Measurements from ENCODE around the gene EPN3.

Gene EPN3

DNA sequence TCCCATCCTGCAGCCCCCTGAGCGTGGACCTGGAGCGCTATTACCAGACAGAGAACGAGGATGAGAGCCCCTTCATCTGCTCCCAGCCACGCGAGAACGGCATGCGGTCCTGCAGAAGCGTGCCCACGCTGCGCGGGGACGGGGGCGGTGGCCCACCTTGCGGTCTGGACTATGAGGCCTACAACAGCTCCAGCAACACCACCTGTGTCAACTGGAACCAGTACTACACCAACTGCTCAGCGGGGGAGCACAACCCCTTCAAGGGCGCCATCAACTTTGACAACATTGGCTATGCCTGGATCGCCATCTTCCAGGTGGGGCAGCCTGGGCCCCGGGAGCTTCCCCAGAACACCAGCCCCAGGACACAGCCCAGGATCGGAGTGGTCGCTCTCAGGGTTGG is 40.0 kb downstream of the EPN3 start:
- DNase-seq, result no peak

- no peak for DNase-seq
Measured at GRCh38 chr17:50573866-50574611, 41.5 kb downstream of the EPN3 start.

- DNase-seq, result peak; percentile 19
Measured at GRCh38 chr17:50575581-50576210, 43.2 kb downstream of the EPN3 start.

- no peak for DNase-seq
Measured at GRCh38 chr17:50576864-50577263, 44.3 kb downstream of the EPN3 start.

GRCh38 chr17:50577451-50577954 is 45.0 kb downstream of the EPN3 start:
- DNase-seq, result no peak

- no peak for DNase-seq
Measured at GRCh38 chr17:50578173-50578572, 45.6 kb downstream of the EPN3 start.

DNA sequence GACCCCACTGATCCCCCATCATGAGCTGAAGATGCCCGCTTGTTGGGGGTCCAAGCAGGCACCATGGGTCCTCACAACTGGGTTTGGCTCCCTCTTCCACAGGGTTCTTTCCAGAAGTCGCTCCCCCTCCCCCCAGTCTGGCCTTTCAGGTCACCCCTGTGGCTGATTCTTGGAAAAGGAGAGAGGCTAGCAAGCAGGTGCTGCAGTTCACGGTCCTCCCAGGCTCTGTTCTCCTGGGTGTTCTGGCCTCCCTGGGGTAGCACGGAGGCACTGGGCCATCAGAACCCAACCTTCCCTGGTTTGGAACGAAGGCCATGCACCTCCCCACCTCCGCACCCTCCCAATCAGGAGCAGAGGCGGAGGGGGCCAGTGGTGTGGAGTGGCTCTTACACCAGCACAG is 46.9 kb downstream of the EPN3 start:
- DNase-seq, result no peak

DNA sequence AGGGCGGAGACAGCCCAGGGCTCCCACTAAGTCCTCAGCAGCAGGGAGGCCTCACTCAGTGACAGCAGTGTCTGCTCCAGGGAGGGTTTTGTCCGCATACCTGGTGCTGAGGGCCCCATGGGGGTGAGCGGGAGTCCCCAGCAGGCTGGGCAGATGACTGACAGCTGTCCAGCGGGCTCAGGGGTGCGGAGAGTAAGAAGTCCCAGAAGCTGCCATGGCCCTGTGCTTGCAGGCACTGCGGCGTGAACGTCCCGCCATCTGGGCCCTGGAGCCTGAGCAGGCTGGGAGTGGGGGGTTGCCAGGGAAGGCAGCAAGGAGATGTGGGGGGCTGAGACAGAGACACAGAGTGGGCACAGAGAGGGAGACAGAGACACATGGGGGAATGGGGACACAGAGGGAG is 48.1 kb downstream of the EPN3 start:
- DNase-seq, result no peak

DNA sequence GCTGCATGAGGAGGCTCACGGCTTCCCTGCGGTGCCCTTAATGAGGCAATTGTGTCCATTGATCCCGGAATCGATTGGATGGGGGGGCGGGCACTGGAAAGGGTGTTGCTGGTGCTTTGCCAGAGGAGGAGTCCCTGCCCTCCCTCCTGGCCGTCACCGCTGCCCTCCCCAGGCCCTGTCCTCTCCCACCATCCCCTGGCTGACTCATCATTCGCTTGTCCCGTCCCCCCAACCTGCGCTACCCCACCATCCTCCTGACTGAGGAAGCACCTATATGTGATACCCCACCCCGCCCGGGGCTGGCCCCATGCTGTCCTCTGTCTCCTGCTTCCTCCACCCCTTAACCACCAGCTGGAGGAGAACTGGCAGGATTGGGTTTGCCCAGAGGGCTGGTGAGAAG is 48.8 kb downstream of the EPN3 start:
- DNase-seq, result no peak

- no peak for DNase-seq
Measured at GRCh38 chr17:50582741-50583140, 50.2 kb downstream of the EPN3 start.

- no peak for DNase-seq
Measured at GRCh38 chr17:50583641-50584040, 51.1 kb downstream of the EPN3 start.

DNA sequence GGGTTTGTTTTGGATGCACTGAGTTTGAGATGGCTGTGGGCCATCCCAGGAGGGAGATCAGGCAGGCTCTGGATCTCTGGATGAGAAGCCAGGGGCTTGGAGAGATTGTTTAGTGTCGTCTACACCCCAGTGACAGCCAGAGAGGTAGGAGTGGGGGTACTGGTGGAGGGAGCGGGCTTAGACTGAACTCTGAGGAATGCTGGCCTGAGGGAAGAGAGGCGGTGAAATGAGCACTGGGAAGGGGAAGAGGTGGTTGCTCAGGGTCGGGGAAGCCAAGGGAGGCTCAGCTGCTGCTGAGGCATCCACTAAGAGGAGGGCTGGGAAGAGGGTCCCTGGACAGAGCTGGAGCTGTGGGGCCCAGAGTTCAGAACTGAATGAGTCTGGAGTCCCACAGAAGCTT is 51.6 kb downstream of the EPN3 start:
- no peak for DNase-seq

DNA sequence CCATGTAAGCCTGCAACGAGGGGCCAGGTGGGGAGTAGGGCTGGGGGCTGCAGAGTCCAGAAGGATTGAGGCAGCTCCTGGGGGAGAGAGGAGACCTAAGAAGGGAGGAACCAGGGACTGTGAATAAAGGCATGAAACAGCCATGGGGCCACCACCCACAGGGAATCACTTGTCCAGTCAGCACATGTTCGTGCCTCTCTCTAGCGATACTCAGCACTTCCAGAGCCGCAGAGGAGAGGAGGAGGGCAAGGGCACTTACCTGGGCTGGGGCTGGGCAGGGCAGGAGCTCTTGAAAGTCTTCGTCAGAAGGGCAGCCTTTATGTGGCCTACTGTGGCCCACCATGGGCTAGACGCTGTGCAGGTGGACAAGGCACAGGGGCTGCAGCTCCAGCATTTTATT is 52.2 kb downstream of the EPN3 start:
- DNase-seq, result no peak

- DNase-seq, result no peak
Measured at GRCh38 chr17:50585346-50585745, 52.8 kb downstream of the EPN3 start.

DNA sequence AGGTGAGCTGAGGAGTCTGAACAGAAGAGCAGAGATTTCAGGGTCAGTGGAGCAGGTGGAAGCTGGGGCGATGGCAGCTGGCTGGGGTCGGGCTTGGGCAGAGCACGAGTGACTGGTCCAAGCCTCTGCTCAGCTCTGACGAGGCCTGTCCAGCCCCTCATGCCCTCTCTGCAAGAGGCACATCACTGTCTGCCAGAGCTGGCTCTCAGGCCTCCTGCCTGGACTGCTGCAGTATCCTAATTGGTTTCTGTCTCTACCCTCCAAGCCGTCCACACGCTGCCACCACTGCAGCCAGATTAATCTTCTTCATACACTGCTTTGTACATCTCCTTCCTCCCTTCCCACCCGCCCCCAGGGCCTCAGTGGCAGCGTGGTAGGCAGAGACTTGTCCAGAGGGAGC is 53.4 kb downstream of the EPN3 start:
- no peak for DNase-seq

DNA sequence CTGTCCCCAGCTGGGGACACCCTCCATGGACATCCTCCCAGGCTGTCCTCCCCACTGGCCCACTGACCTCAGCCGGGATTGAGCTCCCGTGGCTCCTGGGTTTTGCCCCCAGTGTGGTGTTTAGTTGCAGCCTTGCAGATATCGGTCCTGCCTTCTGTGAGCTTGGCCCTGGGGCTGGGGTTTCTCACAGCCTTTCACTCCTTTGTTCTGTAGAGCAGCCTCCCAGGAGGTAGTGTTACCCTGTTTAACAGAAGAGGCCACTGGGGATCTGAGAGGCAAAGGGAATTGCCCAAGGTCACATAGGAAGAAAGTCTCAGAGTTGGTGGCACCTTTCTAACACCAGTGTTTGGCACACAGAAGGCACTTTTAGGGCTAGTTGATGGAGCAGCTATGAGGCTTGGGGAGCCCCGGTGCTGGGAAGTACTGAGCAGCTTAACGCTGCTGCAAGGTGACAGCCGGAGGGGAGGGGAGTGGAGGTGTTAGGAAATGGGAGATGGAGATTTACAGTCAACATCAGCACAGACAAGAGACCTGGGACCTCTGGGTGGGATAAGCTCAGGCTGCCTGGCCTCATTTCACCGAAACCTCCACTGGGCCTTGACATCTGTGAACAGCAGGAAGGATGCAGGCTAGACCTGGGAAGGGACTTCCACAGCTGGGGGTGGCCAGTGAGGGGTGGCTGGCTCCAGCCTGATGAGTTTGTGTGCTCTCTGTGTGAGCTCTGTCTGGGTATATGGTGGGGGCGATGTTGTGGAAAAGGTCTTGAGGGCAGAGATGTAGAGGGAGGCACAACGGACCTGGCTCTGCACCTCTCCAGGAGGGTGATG is 54.1 kb downstream of the EPN3 start:
- no peak for DNase-seq

DNA sequence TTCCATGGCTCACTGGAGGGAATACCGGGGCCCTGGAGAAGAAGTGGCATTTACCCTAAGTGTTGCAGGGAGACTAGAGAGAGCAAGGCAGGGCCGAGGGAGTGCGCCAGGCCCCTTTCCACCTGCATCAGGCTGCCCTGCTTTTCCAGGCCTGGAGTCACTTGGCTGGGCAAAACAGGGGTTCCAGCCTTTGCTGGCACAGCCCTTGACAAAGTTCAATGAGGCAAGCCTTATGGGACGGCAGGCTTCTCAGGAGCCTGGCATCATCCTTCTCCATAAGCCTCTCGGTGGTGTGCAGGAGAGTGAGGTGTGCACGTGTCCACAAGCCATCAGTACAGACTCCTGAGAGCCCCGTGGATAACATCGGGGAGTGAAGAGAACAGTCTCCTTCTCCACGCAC is 55.0 kb downstream of the EPN3 start:
- DNase-seq, result no peak

DNA sequence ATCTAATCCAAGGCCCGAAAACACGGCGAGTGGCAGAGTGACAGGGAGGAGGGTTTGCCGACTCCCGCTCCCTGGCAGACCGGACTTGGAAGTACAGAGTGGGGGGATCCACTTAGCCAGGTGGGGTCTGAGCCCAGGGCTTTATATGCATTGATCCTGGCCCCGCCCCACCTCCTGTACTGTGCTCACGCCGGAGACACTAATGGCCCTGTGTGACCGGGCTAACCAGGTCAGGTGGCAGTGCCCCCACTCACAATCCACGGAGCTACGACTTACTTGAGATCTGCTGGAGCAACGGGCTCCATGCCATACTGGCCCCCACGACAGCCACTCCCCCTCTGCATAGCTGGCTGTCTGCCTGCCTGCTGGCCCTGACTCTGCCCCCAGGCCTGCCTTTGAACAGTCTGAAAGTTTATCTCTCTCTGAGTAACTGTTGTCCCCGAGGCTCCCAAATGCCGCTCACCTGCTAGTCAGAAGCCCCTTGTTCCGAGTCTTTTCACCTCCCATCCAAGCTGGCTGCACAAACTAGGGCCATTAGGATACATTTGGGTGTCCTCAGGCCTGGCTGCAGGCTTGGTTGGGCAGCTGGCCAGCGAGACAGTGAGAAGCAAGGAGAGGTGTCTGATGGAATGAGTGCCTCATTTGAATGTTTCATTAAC is 56.0 kb downstream of the EPN3 start:
- DNase-seq, result no peak

DNA sequence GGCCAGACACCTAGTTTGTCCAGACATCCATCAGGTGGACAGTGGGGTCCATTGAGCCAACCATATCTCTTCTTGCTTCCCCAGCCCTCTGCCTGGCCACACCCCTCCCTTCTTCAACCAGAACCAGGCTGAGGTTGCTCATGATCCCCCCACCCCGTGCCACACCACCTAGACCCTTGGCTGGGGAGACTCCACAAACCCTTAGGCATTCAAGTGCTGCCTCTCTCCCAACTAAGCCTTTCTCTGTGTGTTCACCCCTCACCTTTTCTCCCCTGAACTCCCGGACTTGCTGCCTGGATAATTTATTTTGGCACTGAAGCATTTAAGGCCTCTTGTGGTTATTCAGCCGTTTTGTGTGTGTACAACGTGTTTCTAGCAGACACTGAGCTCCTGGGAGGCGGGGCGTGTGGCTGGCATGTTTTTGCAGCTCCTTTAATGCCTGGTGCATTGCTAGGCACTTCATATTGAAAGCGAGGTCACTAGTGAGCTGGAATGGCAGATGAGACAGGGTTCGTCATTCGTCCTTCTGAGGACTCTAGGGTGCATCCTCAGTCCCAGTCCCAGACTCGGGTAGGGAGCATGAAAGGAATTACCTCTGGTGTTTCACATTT is 56.7 kb downstream of the EPN3 start:
- DNase-seq, result peak; percentile 16

DNA sequence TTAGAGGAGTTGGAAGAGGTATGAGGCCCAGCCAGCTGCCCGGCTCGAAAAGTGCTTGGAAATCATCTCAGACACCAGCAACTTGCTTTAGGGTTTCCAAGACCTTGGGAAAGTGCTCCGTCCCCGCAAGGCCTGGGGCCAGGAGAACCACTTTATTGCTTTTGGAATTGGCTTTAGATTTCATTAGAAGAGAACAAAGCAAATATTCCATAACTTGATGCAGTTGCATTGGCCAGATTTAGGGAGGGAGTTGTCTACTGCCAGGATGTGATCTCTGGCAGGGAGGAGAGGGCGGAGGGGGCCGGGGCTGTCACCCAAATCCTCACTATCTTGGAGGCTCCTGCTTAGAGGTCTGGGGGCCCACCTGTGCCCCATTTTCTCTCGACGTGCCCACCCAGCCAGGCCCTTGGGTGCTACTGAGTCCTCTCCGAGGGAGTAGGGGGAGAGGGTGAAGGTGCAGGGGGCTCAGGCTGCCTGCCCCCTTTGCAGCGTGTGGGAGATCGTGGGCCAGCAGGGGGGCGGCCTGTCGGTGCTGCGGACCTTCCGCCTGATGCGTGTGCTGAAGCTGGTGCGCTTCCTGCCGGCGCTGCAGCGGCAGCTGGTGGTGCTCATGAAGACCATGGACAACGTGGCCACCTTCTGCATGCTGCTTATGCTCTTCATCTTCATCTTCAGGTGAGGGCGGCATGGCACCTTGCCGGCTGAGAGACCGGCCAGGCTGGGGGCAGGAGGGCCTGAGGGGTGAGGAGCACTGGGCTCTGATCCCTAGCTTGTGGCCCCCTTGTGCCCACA is 58.6 kb downstream of the EPN3 start:
- DNase-seq, result no peak

- DNase-seq, result peak; percentile 33
Measured at GRCh38 chr17:50593321-50593720, 60.8 kb downstream of the EPN3 start.

Measured in NCI-H2107 (cell line).